ENCODE data around the gene FAT2. TPM values are rescaled to one million over a fixed set of nuclear protein-coding genes. Genes with fewer than 3 reads are reported as not detected.

FAT2 gene
- total and polyA plus RNA-seq, 10 of the 15 experiments (the other 5 are each of a cell fraction or from before 2014, with no cell fraction given) = 0.01 to 0.06 (median 0.03) TPM; not detected in 3

DNA sequence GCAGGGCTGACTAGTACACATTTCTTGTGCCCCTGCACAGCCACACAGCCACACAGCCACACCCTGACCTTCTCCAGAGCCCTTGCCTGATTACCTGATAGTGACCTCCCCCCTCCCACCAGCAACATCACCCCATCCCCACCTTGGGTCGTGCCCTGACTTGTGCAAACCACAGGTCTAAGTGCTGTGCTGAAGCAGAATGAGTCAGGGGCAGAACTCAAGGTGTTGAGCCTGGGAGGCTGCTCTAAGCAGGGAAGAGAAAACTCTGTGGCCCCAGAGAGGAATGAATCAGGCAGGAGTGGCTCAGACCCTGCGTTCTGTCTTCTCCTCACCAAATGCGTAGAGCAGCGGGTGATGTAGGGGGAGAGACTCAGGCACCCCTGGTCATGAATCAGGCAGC lies 24.3 kb upstream of the FAT2 start:
- FAIRE-seq = no peak
- intact Hi-C loops (cut with micrococcal nuclease; ENCODE audit: unreplicated experiment) (no loop called here), in situ Hi-C loops (cut with MboI) (no loop called here)
- TF ChIP-seq RUNX3 (IDR thresholded peaks at IDR 0.05; ENCODE audit: low read length) (peak; percentile 72), NFYA (IDR thresholded peaks at IDR 0.05; ENCODE audit: borderline replicate concordance, low read depth, low read length) (no peak), CEBPB (IDR thresholded peaks at IDR 0.05; ENCODE audit: borderline replicate concordance in 1 of 2, low read depth in 2 of 2, low read length in 2 of 2) (no peak), STAT3 (IDR thresholded peaks at IDR 0.05; ENCODE audit: low read depth, low read length) (no peak)
- H3K9ac ChIP-seq (ENCODE audit: control insufficient read depth, insufficient read depth, low read length) = no peak overlapping the region
- H3K27ac ChIP-seq (ENCODE audit: control insufficient read depth, insufficient read depth) = no peak overlapping the region
- no peak for DNase-seq (ENCODE audit: low read depth, low spot score)
- no TSS peak for BruUV-seq (replicated peaks)
- no peaks in the 10 kb centered on the region for H3K79me2 ChIP-seq (ENCODE audit: control insufficient read depth, insufficient read depth, low read length)
- no peak overlapping the region for H2AFZ ChIP-seq (ENCODE audit: control insufficient read depth, low read depth, low read length)
- ChIA-PET SMC1A (ENCODE audit: uncharacterized antibody, unreplicated experiment) (interaction anchor here (0.7 to 4.4 kb wide), 5 partner anchors 17 to 102 kb away, joined by 3 to 18 read pairs (median 3); no protein-coding TSS in a partner anchor), CTCF (interaction anchor here (1.2 to 2.7 kb wide), 2 partner anchors 36 to 125 kb away, joined by 3 to 14 read pairs; no protein-coding TSS in a partner anchor), RAD21 (ENCODE audit: unreplicated experiment) (interaction anchor here (1.5 to 4.3 kb wide), 2 partner anchors 36 to 134 kb away, joined by 4 to 24 read pairs; no protein-coding TSS in a partner anchor), POLR2A (interaction anchor here (1.3 kb wide), 1 partner anchor 21 kb away, joined by 3 read pairs; no protein-coding TSS in a partner anchor)
- peak; percentile 25 for ATAC-seq
- 51% methylated on average over 4 of the region's 4 CpGs for WGBS (ENCODE audit: insufficient coverage, insufficient replicate concordance, low lambda C conversion rate, missing lambda C conversion rate)
- H3K4me3 ChIP-seq = no peak overlapping the region
- H3K4me2 ChIP-seq (ENCODE audit: control insufficient read depth, insufficient read depth) = no peak overlapping the region
- no peaks in the 10 kb centered on the region for H3K36me3 ChIP-seq (ENCODE audit: control insufficient read depth in 2 of 2, insufficient read depth in 2 of 2, low read length in 1 of 2)
- H3K9me3 ChIP-seq (replicated peaks; ENCODE audit: control insufficient read depth, insufficient read depth, low read length) = no peaks in the 10 kb centered on the region
- peaks cover 31% of the 10 kb centered on the region for H3K4me1 ChIP-seq (ENCODE audit: control insufficient read depth, insufficient read depth, low read length)
- H3K27me3 ChIP-seq (replicated peaks in 1 of 2; ENCODE audit: control insufficient read depth in 2 of 2, insufficient read depth in 2 of 2, low read length in 1 of 2) = no peaks in the 10 kb centered on the region; a peak in 1 of 4 replicates
- no peaks in the 10 kb centered on the region for H4K20me1 ChIP-seq (ENCODE audit: control insufficient read depth, insufficient read depth)

DNA sequence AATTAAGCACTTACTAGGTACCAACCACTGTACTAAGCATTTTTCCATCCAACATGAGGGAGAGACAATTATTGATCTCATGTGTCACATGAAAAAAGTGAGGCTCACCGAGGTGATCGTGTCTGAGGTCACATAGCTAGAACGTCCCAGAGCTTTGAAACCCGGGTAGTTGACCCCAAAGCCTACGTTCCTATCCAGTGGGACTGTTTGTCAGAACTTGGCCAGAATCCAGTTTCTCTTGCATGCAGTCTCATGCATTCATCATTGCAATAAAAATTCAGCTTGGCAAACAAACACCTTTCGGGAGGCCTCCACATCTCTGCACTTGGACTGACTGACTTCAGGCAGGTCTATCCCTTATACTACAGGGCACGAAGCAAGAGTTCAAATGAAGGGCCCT lies 23.4 kb upstream of the FAT2 start:
- ChIA-PET POLR2A (interaction anchor here (0.7 to 1.4 kb wide), 2 partner anchors 14 to 25 kb away, joined by 3 read pairs; no protein-coding TSS in a partner anchor), CTCF (interaction anchor here (0.5 to 3.3 kb wide), 5 partner anchors 37 to 821 kb away, joined by 3 to 14 read pairs (median 4); no protein-coding TSS in a partner anchor), RAD21 (ENCODE audit: unreplicated experiment) (interaction anchor here (0.9 to 4.3 kb wide), 4 partner anchors 37 to 167 kb away, joined by 3 to 24 read pairs (median 4); no protein-coding TSS in a partner anchor), SMC1A (ENCODE audit: uncharacterized antibody, unreplicated experiment) (interaction anchor here (0.7 to 4.4 kb wide), 9 partner anchors 16 to 116 kb away, joined by 3 to 18 read pairs (median 3); no protein-coding TSS in a partner anchor)
- Histone ChIP-seq H3K9me3 (replicated peaks; ENCODE audit: control insufficient read depth, insufficient read depth, low read length) (no peaks in the 10 kb centered on the region; the same call in 2 of the 3 replicates), H3K27ac (ENCODE audit: control insufficient read depth, insufficient read depth) (no peak overlapping the region), H3K36me3 (ENCODE audit: control insufficient read depth in 2 of 2, insufficient read depth in 2 of 2, low read length in 1 of 2) (no peaks in the 10 kb centered on the region), H3K27me3 (replicated peaks in 1 of 2; ENCODE audit: control insufficient read depth in 2 of 2, insufficient read depth in 2 of 2, low read length in 1 of 2) (no peaks in the 10 kb centered on the region; a peak in 1 of 4 replicates), H3K9ac (ENCODE audit: control insufficient read depth, insufficient read depth, low read length) (no peak overlapping the region), H3K79me2 (ENCODE audit: control insufficient read depth, insufficient read depth, low read length) (no peaks in the 10 kb centered on the region), H2AFZ (ENCODE audit: control insufficient read depth, low read depth, low read length) (no peak overlapping the region), H3K4me2 (ENCODE audit: control insufficient read depth, insufficient read depth) (no peak overlapping the region), H3K4me1 (ENCODE audit: control insufficient read depth, insufficient read depth, low read length) (peaks cover 31% of the 10 kb centered on the region), H3K4me3 (no peak overlapping the region), H4K20me1 (ENCODE audit: control insufficient read depth, insufficient read depth) (no peaks in the 10 kb centered on the region)
- BruUV-seq (replicated peaks) = no TSS peak
- no peak for ATAC-seq
- no peak for DNase-seq (ENCODE audit: low read depth, low spot score)
- in situ Hi-C loops (cut with MboI) = no loop called here
- intact Hi-C loops (cut with micrococcal nuclease; ENCODE audit: unreplicated experiment) = no loop called here
- FAIRE-seq = no peak
- no peak for TF ChIP-seq SREBF2 (IDR thresholded peaks at IDR 0.05; ENCODE audit: low read length)
- WGBS (ENCODE audit: insufficient coverage, insufficient replicate concordance, low lambda C conversion rate, missing lambda C conversion rate) = 69% methylated on average over 7 of the region's 7 CpGs
